Measurements from ENCODE around the gene HYI.

DNA sequence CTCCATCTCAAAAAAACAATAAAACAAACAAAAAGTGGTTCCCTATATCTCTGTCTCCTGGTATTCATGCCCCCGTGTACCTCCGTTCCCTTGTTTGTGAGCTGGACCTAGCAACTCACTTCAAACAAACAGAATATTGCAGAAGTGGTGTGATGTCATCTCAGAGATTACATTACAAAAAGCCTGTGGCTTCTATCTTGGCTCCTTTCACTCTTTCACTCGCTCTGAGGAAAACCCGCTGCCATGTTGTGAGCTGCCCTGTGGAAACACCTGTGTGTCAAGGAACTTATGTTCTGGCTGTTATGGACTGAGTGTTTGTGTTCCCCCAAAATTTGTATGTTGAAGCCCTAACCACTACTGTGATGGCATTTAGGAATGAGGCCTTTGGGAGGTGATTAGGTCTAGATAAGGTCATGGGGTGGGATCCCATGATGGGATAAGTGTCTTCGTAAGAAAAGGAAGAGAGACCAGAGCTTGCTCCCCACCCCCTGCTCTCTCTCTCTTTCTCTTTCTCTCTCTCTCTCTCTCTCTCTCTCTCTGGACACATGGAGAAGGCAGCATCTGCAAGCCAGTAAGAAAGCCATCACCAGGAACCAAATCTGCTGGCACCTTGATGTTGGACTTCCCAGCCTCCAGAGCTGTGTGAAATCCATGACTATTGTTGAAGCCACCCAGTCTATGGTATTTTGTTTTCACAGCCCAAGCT is 7.4 kb upstream of the HYI start:
- TF ChIP-seq, protein P1, sequence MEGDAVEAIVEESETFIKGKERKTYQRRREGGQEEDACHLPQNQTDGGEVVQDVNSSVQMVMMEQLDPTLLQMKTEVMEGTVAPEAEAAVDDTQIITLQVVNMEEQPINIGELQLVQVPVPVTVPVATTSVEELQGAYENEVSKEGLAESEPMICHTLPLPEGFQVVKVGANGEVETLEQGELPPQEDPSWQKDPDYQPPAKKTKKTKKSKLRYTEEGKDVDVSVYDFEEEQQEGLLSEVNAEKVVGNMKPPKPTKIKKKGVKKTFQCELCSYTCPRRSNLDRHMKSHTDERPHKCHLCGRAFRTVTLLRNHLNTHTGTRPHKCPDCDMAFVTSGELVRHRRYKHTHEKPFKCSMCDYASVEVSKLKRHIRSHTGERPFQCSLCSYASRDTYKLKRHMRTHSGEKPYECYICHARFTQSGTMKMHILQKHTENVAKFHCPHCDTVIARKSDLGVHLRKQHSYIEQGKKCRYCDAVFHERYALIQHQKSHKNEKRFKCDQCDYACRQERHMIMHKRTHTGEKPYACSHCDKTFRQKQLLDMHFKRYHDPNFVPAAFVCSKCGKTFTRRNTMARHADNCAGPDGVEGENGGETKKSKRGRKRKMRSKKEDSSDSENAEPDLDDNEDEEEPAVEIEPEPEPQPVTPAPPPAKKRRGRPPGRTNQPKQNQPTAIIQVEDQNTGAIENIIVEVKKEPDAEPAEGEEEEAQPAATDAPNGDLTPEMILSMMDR (conservative IDR thresholded peaks at IDR 0.05; ENCODE audit: low read depth, low read length): no peak
- no peak for TF ChIP-seq EZH2phosphoT487 (IDR thresholded peaks at IDR 0.05; ENCODE audit: borderline replicate concordance, low read length)
